Liver (tissue), 9 donors: ENCODE measurements around the gene BORCS8. TPM values are rescaled to one million over a fixed set of nuclear protein-coding genes. Genes with fewer than 3 reads are reported as not detected.

Source experiments
- DNase-seq: peaks from one replicate; pipeline ENCODE4 v3.0.0-alpha.2; 2017; ENCODE audit warnings: low spot score
- H3K27ac ChIP-seq, 2 donors: one replicate each; pipeline ENCODE4 v1.7.0; 2013; ENCODE audit warnings: inconsistent platforms in 2 of 2, low read length in 2 of 2, control low read depth in 1 of 2, low read depth in 1 of 2, mild to moderate bottlenecking in 1 of 2
- H3K27me3 ChIP-seq, 4 donors: one replicate each; pipeline versions ENCODE4 v1.6.1 to v1.7.0; 2013; ENCODE audit warnings: low read length in 3 of 4, inconsistent platforms in 1 of 4, mild to moderate bottlenecking in 1 of 4, moderate library complexity in 1 of 4; ENCODE audit not compliant: control insufficient read depth in 4 of 4, insufficient read depth in 4 of 4
- H3K36me3 ChIP-seq, 4 donors: one replicate each; pipeline versions ENCODE4 v1.6.1 to v1.7.0; 2013; ENCODE audit warnings: low read length in 3 of 4, mild to moderate bottlenecking in 3 of 4, low read depth in 1 of 4, moderate library complexity in 1 of 4; ENCODE audit not compliant: control insufficient read depth in 4 of 4, insufficient read depth in 3 of 4
- H3K4me1 ChIP-seq, 4 donors: one replicate each; pipeline versions ENCODE4 v1.6.1 to v1.7.0; 2013; ENCODE audit warnings: low read length in 3 of 4, mild to moderate bottlenecking in 3 of 4, moderate library complexity in 1 of 4; ENCODE audit not compliant: control insufficient read depth in 4 of 4, insufficient read depth in 4 of 4
- H3K4me3 ChIP-seq, 3 donors: one replicate each; pipeline versions ENCODE4 v1.6.1 to v1.7.0; 2013; ENCODE audit warnings: low read length in 3 of 3, control low read depth in 1 of 3, low read depth in 1 of 3, mild to moderate bottlenecking in 1 of 3
- H3K9ac ChIP-seq, 2 donors: one replicate each; pipeline ENCODE4 v1.7.0; 2013; ENCODE audit warnings: low read length in 2 of 2, mild to moderate bottlenecking in 2 of 2, moderate library complexity in 2 of 2, control low read depth in 1 of 2, low read depth in 1 of 2
- H3K9me3 ChIP-seq, 4 donors: one replicate each; pipeline versions ENCODE4 v1.6.1 to v1.7.0; 2013; ENCODE audit warnings: low read length in 3 of 4; ENCODE audit not compliant: control insufficient read depth in 4 of 4
- EGR1 ChIP-seq, 2 donors: IDR thresholded peaks; 2 replicates each; pipeline ENCODE4 v1.6.1; 2016 to 2018; ENCODE audit warnings: antibody characterized with exemption in 2 of 2, low read depth in 2 of 2
- FOXA1 ChIP-seq: IDR thresholded peaks from 2 replicates; pipeline ENCODE4 v1.6.1; 2016; ENCODE audit warnings: antibody characterized with exemption
- GABPA ChIP-seq, 2 donors: IDR thresholded peaks in 1 of 2; conservative IDR thresholded peaks in 1 of 2; 2 replicates each; pipeline ENCODE4 v1.6.1; 2016; ENCODE audit warnings: antibody characterized with exemption in 2 of 2, mild to moderate bottlenecking in 1 of 2, moderate library complexity in 1 of 2
- HNF4A ChIP-seq, 2 donors: conservative IDR thresholded peaks; 2 replicates each; pipeline ENCODE4 v1.6.1; 2016; ENCODE audit warnings: antibody characterized with exemption in 2 of 2, mild to moderate bottlenecking in 2 of 2
- HNF4G ChIP-seq: IDR thresholded peaks from 2 replicates; pipeline ENCODE4 v1.6.1; 2016; ENCODE audit warnings: antibody characterized with exemption
- JUND ChIP-seq, 2 donors: IDR thresholded peaks; 2 replicates each; pipeline ENCODE4 v1.6.1; 2016; ENCODE audit warnings: antibody characterized with exemption in 2 of 2
- NR2F2 ChIP-seq: IDR thresholded peaks from 2 replicates; pipeline ENCODE4 v1.6.1; 2016; ENCODE audit warnings: antibody characterized with exemption
- RAD21 ChIP-seq, 2 donors: IDR thresholded peaks; 2 replicates each; pipeline ENCODE4 v1.6.1; 2016; ENCODE audit warnings: antibody characterized with exemption in 2 of 2, mild to moderate bottlenecking in 2 of 2
- RXRA ChIP-seq, 2 donors: IDR thresholded peaks; 2 replicates each; pipeline ENCODE4 v1.6.1; 2017 to 2018; ENCODE audit warnings: antibody characterized with exemption in 2 of 2, mild to moderate bottlenecking in 1 of 2
- SP1 ChIP-seq: IDR thresholded peaks from 2 replicates; pipeline ENCODE4 v1.6.1; 2018; ENCODE audit warnings: antibody characterized with exemption, mild to moderate bottlenecking
- TAF1 ChIP-seq: conservative IDR thresholded peaks from 2 replicates; pipeline ENCODE4 v1.6.1; 2016; ENCODE audit warnings: antibody characterized with exemption, mild to moderate bottlenecking
- YY1 ChIP-seq: IDR thresholded peaks from 2 replicates; pipeline ENCODE4 v1.6.1; 2016; ENCODE audit warnings: antibody characterized with exemption, mild to moderate bottlenecking
- WGBS: extraction: QIAGEN DNeasy Blood & Tissue Kit; methylation state at CpG from one replicate; pipeline ENCODE4 v1.1.7; 2013; 5-methylcytosine and 5-hydroxymethylcytosine counted together
- polyA plus RNA-seq, 2 donors: library from polyadenylated mRNA; stranded (reverse) in 1 of 2; unstranded in 1 of 2; fragments of 200-250 nt in 1 of 2; fragments of >200 nt in 1 of 2; fragmentation: Nextera tagmentation in 1 of 2; extraction: Ambion mirVana in 1 of 2; gene quantifications; one replicate each; pipeline versions ENCODE4 v1.2.1 to v1.2.3, GENCODE V29; 2013 to 2015
- total RNA-seq, 2 donors: library from RNA; depleted of rRNA; stranded (reverse); fragments of >200 nt; gene quantifications; one replicate each; pipeline ENCODE4 v1.2.3, GENCODE V29; 2014
- TF ChIP-seq, protein P1 (sequence below): IDR thresholded peaks from 2 replicates; pipeline ENCODE4 v1.6.1; 2016; ENCODE audit warnings: antibody characterized with exemption
- TF ChIP-seq, protein P2 (sequence below): IDR thresholded peaks from 2 replicates; pipeline ENCODE4 v1.6.1; 2016; ENCODE audit warnings: antibody characterized with exemption
- TF ChIP-seq, protein P3 (sequence below): IDR thresholded peaks from 2 replicates; pipeline ENCODE4 v1.6.1; 2016; ENCODE audit warnings: antibody characterized with exemption, mild to moderate bottlenecking
- TF ChIP-seq, protein P4 (sequence below): IDR thresholded peaks from 2 replicates; pipeline ENCODE4 v1.6.1; 2016; ENCODE audit warnings: antibody characterized with exemption
- donor health status: healthy.
- donor health status: healthy.
- donor health status: healthy.
- donor health status: healthy.
- donor health status: healthy.

BORCS8 gene
- total and polyA plus RNA-seq, 4 donors: 7.6 to 13.5 (median 9.4) TPM

DNA sequence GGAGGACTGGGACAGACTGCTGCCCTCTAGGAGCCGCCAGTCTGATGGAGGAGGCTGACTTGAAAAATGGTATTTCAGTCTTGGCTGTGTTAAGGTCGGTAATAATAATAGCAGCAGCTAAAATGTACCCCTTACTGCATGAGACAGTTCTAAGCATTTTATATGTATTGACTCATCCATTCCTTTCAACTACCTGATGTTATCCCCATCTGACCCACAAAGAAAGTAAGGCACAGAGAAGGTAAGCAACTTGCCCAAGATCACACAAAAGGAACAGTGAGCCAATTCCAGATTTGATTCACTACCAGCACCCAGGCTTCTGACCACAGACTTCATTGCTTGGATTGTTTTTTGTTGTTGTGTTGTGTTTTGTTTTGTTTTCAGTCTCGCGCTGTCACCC lies 23.8 kb upstream of the BORCS8 start:
- peaks cover 0 to 5% (median 4%) of the 10 kb centered on the region in 4 donors for H3K27me3 ChIP-seq
- 70% methylated on average over 4 of the region's 4 CpGs for WGBS
- H3K4me1 ChIP-seq: no peaks in the 10 kb centered on the region
- no peaks in the 10 kb centered on the region for H3K36me3 ChIP-seq
- no peak overlapping the region for H3K27ac ChIP-seq
- no peak overlapping the region for H3K4me3 ChIP-seq
- H3K9ac ChIP-seq: no peak overlapping the region
- TF ChIP-seq YY1: no peak
- TF ChIP-seq HNF4A (conservative IDR thresholded peaks at IDR 0.05): no peak
- TF ChIP-seq JUND (IDR thresholded peaks at IDR 0.05): no peak
- TF ChIP-seq EGR1 (IDR thresholded peaks at IDR 0.05; ENCODE audit: low read depth in 2 of 2): no peak
- no peak for TF ChIP-seq GABPA (IDR thresholded peaks at IDR 0.05 in 1 of 2, conservative IDR thresholded peaks at IDR 0.05 in 1 of 2)
- TF ChIP-seq, protein P1, sequence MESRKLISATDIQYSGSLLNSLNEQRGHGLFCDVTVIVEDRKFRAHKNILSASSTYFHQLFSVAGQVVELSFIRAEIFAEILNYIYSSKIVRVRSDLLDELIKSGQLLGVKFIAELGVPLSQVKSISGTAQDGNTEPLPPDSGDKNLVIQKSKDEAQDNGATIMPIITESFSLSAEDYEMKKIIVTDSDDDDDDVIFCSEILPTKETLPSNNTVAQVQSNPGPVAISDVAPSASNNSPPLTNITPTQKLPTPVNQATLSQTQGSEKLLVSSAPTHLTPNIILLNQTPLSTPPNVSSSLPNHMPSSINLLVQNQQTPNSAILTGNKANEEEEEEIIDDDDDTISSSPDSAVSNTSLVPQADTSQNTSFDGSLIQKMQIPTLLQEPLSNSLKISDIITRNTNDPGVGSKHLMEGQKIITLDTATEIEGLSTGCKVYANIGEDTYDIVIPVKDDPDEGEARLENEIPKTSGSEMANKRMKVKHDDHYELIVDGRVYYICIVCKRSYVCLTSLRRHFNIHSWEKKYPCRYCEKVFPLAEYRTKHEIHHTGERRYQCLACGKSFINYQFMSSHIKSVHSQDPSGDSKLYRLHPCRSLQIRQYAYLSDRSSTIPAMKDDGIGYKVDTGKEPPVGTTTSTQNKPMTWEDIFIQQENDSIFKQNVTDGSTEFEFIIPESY: no peak
- no peak for TF ChIP-seq NR2F2
- no peak for TF ChIP-seq RXRA (IDR thresholded peaks at IDR 0.05)
- no peak for TF ChIP-seq RAD21 (IDR thresholded peaks at IDR 0.05)
- TF ChIP-seq SP1: no peak
- TF ChIP-seq TAF1: no peak
- TF ChIP-seq HNF4G: no peak
- TF ChIP-seq FOXA1: no peak
- TF ChIP-seq, protein P2, sequence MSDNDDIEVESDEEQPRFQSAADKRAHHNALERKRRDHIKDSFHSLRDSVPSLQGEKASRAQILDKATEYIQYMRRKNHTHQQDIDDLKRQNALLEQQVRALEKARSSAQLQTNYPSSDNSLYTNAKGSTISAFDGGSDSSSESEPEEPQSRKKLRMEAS: no peak
- TF ChIP-seq, protein P3, sequence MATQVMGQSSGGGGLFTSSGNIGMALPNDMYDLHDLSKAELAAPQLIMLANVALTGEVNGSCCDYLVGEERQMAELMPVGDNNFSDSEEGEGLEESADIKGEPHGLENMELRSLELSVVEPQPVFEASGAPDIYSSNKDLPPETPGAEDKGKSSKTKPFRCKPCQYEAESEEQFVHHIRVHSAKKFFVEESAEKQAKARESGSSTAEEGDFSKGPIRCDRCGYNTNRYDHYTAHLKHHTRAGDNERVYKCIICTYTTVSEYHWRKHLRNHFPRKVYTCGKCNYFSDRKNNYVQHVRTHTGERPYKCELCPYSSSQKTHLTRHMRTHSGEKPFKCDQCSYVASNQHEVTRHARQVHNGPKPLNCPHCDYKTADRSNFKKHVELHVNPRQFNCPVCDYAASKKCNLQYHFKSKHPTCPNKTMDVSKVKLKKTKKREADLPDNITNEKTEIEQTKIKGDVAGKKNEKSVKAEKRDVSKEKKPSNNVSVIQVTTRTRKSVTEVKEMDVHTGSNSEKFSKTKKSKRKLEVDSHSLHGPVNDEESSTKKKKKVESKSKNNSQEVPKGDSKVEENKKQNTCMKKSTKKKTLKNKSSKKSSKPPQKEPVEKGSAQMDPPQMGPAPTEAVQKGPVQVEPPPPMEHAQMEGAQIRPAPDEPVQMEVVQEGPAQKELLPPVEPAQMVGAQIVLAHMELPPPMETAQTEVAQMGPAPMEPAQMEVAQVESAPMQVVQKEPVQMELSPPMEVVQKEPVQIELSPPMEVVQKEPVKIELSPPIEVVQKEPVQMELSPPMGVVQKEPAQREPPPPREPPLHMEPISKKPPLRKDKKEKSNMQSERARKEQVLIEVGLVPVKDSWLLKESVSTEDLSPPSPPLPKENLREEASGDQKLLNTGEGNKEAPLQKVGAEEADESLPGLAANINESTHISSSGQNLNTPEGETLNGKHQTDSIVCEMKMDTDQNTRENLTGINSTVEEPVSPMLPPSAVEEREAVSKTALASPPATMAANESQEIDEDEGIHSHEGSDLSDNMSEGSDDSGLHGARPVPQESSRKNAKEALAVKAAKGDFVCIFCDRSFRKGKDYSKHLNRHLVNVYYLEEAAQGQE: no peak
- TF ChIP-seq, protein P4, sequence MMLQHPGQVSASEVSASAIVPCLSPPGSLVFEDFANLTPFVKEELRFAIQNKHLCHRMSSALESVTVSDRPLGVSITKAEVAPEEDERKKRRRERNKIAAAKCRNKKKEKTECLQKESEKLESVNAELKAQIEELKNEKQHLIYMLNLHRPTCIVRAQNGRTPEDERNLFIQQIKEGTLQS: no peak
- no peaks in the 10 kb centered on the region for H3K9me3 ChIP-seq
- no peak for DNase-seq

DNA sequence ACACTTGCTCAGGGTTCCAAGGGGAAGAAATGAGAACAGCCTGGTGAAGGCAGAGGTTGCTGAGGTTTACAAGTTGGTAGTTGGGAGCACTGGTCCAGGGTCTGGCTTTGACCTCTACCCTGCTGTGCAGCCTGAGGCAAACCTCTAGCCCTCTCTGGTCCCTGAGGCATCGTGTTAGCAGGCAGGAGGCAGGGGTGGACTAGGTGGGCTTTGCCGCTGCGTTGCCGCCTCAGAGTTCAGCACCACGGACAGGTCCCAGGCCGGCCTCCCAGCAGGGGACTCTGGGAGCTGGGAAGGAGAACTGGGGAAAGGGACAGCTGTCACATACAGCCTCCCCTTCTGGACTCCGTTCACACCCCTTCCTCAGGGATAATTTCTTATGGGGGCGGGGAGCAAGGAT lies 22.9 kb upstream of the BORCS8 start:
- Histone ChIP-seq H3K9me3 (no peaks in the 10 kb centered on the region), H3K27ac (no peak overlapping the region), H3K4me1 (no peaks in the 10 kb centered on the region), H3K36me3 (no peaks in the 10 kb centered on the region), H3K4me3 (no peak overlapping the region), H3K9ac (no peak overlapping the region), H3K27me3 (peaks cover 0 to 5% (median 4%) of the 10 kb centered on the region in 4 donors)
- DNase-seq: peak; percentile 70
- TF ChIP-seq HNF4A (conservative IDR thresholded peaks at IDR 0.05): no peak
- TF ChIP-seq, protein P3: peak; percentile 98
- 6% methylated on average over 8 of the region's 8 CpGs for WGBS
